HPDE6-E6E7 (cell line): ENCODE results near the gene EVPLL.
"Not testable (repeated sequence)": the region's sequence is repeated elsewhere in the genome, so short reads cannot be mapped to it uniquely, and the experiment has no call there.

ENCODE experiments used
- DNase-seq: peaks from one replicate; pipeline ENCODE4 v3.0.0; 2011; ENCODE audit warnings: missing footprints; ENCODE audit errors: extremely low spot score

EVPLL gene

DNA sequence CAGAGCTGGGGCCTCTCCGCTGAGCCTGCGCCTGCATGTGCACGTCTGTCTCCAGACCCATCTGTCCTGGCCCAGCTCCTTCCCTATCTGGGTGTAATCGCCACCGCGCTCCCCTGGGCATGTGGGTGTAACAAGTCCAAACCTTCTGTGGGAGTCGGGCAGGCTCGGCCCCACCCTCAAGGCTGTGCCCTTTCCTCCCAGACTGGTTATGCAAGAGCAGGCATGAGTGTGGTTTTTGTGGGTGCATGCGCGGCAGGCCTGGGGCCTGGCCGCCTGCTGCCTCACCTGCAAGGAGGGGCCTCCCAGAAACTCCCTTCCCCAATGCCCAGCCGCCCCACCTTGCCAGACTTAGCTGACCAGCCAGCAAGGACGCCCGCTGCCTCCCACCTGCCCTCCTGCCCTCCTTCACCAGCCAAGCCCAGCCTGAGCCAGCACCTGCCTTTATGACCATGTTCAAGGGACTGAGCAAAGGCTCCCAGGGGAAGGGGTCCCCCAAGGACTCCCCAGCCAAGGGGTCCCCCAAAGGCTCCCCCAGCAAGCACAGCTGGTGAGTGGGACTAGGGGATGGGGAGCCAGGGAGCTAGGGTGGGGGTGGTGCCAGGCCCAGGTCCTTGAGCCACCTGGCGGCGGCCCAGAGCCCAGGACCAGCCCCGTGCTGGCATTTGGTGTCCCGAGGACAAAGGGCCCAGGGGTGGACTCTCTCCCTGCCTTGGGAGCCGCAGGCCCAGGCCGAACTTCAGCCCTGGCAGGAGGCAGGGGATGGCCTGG lies at the start of gene EVPLL:
TSS of gene EVPLL (plus strand) at position 342 of the 768 bp plus-strand sequence. CDS start 3,160 bp downstream, outside the sequence.
- DNase-seq = peak; percentile 67

DNA sequence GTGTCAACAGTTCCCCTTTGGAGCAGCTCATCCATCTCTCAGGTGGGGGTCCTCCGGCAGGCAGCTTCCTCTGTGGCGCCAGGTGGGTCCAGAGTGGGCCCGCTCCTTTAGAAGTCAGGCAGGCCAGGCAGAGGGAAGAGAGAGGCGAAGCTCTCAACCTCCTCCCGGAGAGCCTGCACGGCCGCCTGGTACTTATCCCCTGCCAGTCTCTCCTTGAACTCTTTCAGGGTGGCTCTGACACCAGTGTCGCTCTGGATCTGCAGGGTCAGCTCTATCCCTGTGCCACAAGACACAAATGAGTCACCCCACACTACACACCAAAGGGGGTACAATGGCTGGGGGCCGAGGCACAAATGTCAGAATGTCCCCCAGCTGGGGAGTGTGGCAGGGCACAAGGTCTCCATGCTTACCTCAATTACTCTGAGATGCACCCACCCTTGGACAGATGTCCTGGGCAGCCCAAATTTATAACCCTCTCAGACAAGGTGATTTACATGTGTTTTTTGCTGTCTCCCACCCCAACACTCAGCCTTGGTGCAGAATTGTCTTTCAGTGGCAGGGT lies 48.9 kb upstream of the EVPLL start:
- no peak for DNase-seq

DNA sequence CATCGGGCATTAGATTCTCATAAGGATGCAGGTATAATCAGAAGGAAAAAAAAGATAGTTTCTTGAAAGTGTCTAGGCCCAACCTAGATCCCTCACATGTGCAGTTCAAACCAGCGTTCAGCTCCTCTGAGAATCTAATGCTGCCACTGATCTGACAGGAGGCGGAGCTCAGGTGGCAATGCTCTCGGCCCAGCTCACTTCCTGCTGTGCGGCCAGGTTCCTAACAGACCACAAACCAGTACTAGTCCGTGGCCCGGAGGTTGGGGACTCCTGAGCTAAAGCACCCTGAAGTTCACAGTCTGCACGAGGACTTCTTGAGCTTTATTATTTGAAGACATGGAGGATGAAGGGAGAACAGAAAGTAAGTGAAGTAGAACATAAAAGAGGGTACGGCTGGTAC lies 45.7 kb upstream of the EVPLL start:
- no peak for DNase-seq

DNA sequence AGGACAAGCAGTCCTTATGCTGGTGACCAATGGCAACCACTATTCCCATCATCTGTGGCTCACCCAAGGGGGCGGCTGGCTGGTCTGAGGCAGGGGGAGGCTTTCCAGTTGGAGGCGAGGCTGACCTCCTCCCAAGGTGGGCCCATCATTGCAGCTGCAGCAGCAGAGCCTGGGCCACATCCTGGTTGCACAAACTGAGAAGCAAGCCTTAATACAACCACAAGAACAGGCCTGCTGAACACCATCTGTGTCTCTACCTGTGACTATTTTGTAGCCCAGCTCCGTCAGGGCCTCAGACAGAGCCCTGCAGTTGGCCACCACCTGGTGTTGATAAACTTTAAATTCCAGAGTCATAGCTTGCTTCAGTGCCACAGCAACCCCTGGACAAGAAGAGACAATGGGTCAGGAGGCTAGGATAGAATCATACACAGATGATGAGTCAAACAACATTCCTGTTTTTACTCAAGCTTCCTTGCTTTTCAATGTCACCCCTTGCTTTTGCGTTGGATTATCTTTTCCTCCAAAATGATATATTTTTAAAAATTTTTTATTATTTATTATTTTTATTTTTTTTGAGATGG lies 44.6 kb upstream of the EVPLL start:
- DNase-seq = no peak

- not testable (repeated sequence) for DNase-seq
These were observed 39.4 kb upstream of the EVPLL start for GRCh38 chr17:18338158-18338557.

- DNase-seq = no peak
These were observed 37.6 kb upstream of the EVPLL start for GRCh38 chr17:18339933-18340332.

GRCh38 chr17:18344021-18344420 lies 33.6 kb upstream of the EVPLL start:
- no peak for DNase-seq

DNA sequence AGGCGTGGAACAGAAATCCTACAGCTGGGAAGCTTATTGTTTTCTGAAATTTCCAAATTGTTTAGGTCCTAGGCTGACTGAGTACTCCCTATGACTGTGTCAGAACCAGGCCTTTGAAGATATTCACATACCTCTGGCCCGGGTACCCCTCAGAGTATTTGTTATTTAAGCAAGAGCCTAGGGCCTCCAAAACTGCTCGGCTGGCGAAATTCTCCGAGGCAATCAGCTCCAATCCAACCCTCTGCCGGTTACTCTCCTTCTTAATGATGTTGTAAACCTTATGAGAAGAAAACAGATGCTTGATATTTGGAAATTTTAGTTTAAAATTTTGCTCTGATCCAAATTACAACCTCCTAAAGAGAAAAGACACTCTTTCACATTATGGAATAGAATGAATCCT lies 24.0 kb upstream of the EVPLL start:
- DNase-seq = no peak

DNA sequence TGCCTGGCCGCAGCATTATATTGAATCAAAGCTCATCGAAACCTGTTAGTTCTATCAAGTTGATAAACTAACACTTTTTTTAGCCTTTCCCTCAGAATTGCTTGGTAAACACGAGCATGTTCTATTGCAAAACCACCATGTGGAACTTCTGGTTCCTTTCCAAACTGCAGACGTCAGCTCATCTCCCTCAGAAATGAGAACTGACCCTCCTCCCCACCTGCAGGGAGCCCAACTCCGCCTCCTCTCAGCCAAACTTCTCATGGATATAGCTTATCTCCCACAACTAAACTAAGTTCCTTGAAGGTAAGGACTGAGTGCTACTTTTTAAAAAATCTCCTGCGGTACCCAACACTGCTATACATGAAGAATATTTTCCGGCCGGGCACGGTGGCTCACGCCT lies 21.0 kb upstream of the EVPLL start:
- DNase-seq = no peak

DNA sequence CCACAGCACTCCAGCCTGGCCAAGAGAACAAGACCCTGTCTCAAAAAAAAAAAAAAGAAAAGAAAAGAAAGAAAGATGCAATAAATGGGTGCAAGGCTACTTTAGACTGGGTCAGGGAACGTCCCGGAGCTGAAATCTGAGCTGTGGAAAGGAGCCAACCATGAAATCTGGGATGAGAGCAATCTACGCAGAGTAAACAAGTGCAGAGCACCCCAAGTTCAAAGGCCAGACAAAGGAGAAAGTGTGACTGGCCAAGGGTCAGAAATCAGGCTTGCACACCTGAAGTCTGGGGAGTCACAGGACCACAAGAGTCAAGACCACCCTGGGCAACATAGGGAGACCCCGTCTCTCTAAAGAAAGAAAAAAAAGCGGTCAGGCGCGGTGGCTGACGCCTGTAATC lies 17.1 kb upstream of the EVPLL start:
- DNase-seq = no peak

DNA sequence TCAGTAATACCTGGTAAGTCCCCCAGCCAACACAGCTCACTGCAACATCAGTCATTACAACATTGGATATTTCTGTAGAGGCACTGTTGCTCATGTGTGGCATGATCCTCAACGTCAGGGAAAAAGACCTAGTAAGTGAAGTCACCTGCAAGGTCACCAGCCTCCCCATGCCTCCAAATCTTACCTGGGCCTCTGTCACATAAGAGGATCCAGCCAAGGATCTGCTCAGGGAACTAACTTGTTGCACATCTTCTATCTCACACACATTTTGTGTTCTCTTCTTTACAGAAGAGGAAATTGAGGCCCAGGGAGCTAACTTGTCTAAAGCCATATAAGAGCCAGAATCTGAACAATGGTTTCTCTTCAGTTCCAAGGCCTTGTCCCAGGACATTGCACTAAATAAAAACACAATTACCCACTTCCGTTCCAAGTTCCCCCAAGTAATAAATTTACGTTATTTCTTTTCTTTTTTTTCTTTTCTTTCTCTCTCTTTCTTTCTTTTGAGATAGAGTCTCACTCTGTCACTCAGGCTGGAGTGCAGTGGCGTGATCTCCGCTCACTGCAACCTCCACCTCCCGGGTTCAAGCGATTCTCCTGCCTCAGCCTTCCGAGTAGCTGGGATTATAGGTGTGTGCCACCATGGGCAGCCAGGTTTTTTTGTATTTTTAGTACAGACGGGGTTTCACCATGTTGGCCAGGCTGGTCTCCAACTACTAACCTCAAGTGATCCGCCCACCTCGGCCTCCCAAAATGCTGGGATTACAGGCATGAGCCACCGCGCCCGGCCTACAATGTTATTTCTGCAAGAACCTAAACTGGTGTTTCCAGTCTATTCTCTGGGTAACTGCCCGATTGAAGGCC lies 15.5 kb upstream of the EVPLL start:
- DNase-seq = no peak

DNA sequence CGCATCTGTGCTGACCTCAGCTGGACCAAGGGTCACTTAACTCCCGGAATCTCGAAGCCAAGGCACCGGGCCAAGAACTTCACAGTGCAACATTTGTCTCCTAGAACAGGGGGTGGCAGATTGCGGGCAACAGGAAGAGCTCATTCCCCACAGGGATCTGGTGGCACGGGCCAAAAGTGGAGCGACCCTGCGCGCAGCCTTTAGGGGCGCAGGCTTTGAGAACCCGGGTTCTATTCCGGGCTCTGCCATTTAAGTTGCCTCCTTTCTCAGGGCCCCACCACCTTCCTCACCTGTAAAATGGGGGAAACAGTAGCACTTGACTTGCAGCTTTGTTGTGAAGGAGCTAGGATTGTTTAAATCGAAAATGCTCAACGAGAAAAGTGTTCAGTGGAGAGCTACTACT lies 14.9 kb upstream of the EVPLL start:
- peak; percentile 20 for DNase-seq

- peak; percentile 93 for DNase-seq
These were observed 14.2 kb upstream of the EVPLL start, which contains the start of gene SHMT1 for GRCh38 chr17:18363101-18364049. Gene SHMT1, minus strand, starts transcription at chr17:18363550. Its CDS starts 7,569 bp downstream, at chr17:18355981.

DNA sequence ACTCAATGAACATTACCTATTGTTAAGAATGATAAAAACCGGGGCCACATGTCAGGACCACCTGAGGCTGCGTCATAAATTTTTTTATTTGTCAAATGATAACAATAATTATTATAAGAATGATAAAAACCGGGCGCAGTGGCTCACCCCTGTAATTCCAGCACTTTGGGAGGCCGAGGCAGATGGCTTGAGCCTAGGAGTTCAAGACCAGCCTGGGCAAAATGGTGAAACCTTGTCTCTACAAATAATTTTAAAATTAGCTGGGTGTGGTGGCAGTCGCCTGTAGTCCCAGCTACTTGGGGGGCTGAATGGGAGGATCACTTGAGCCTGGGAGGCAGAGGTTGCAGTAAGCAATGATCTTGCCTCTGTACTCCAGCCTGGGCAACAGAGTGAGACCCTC lies 13.4 kb upstream of the EVPLL start:
- no peak for DNase-seq

DNA sequence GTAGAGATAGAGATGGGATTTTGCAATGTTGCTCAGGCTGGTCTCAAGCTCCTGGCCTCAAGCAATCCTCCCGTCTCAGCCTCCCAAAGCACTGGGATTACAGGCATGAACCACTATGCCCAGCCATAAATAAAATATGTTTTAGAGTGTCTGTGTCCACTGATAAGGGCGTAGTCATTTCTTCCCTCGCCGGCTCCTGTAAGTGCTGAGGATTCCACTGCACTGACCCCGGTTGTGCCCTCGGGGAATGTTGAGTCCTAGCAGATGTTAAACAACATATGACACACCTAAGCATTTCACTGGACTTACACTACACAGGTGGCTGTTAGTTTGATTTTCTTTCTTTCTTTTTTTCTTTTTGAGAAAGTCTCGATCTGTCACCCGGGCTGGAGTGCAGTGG lies 8.6 kb upstream of the EVPLL start:
- peak; percentile 38 for DNase-seq

DNA sequence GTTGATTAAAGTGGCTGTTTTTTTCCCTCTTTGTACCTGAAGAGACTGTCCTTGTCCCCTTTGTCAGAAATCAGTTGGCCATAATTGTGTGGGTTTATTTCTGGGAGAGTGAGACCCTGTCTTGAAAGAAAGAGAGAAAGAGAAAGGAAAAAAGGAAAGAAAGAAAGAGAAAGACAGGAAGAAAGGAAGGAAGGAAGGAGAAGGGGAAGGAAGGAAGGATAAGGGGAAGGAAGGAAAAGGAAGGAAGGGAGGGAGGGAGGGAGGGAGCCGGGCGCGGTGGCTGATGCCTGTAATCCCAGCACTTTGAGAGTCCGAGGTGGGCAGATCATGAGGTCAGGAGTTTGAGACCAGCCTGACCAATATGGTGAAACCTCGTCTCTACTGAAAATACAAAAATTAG lies 6.8 kb upstream of the EVPLL start:
- no peak for DNase-seq

GRCh38 chr17:18371455-18371854 lies 6.1 kb upstream of the EVPLL start:
- no peak for DNase-seq

GRCh38 chr17:18373181-18373580 lies 4.4 kb upstream of the EVPLL start:
- DNase-seq = not testable (repeated sequence)

DNA sequence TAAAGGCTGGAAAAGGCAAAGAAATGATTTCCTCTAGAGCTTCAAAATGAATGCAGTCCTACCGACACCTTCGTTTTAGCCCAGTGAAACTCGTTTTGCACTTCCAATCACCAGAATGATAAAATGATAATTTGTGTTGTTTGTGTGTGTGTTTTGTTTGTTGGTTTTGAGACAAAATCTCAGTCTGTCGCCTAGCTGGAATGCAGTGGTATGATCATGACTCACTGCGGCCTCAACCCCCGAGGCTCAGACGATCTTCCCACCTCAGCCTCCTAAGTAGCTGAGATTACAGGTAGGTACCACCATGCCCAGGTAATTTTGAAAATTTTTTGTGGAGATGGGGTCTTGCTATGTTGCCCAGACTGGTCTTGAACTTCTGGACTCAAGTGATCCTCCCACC lies 3.4 kb upstream of the EVPLL start:
- no peak for DNase-seq

GRCh38 chr17:18378205-18378505 lies 577 bp downstream of the EVPLL start:
- no peak for DNase-seq

DNA sequence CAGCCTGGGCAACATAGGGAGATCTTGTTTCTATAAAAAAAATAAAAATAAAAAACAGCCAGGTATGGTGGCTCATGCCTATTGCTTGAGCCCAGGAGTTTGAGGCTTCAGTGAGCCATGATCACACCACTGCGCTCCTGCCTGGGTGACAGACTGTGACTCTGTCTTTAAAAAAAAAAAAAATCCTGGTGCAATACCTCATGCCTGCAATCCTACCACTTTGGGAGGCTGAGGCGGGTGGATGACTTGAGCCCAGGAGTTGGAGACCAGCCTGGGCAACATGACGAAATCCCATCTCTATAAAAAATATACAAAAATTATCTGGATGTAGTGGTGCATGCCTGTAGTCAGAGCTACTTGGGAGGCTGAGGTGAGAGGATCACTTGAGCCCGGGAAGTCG lies 1.0 kb downstream of the EVPLL start:
- not testable (repeated sequence) for DNase-seq
